Activated CD4-positive, alpha-beta T cell treated with anti-CD3 and anti-CD28 coated beads for 1 hour (primary cell): ENCODE measurements around the gene MDFIC.

Experiments
- DNase-seq: peaks from one replicate; pipeline ENCODE4 v3.0.0-alpha.2; 2020

MDFIC gene

GRCh38 chr7:115044224-115044623 lies 122.3 kb downstream of the MDFIC start:
- no peak for DNase-seq

GRCh38 chr7:115047958-115048720 lies 126.2 kb downstream of the MDFIC start:
- DNase-seq, result no peak

GRCh38 chr7:115052706-115053105 lies 130.8 kb downstream of the MDFIC start:
- DNase-seq, result no peak

- no peak for DNase-seq
Observed at GRCh38 chr7:115054478-115055065, 132.7 kb downstream of the MDFIC start.

- no peak for DNase-seq
Observed at GRCh38 chr7:115056019-115056418, 134.1 kb downstream of the MDFIC start.

- DNase-seq, result no peak
Observed at GRCh38 chr7:115058726-115059125, 136.8 kb downstream of the MDFIC start.

- DNase-seq, result no peak
Observed at GRCh38 chr7:115059321-115059720, 137.4 kb downstream of the MDFIC start.

GRCh38 chr7:115060095-115060870 lies 138.4 kb downstream of the MDFIC start:
- DNase-seq, result no peak

GRCh38 chr7:115066050-115066449 lies 144.2 kb downstream of the MDFIC start:
- no peak for DNase-seq

GRCh38 chr7:115066634-115067033 lies 144.7 kb downstream of the MDFIC start:
- no peak for DNase-seq

GRCh38 chr7:115068220-115068619 lies 146.3 kb downstream of the MDFIC start:
- no peak for DNase-seq
